GM23338 (cell line): ENCODE results near the gene RPL26. TPM values are rescaled to one million over a fixed set of nuclear protein-coding genes. Genes with fewer than 3 reads are reported as not detected.

Experiments
- ATAC-seq: fragments of 200-7000 bp; cut with Tn5 transposase; 3 replicates; pipeline ENCODE4 v1.9.1; 2020
- DNase-seq: peaks from one replicate; pipeline ENCODE4 v3.0.0-alpha.2; 2015; ENCODE audit warnings: low spot score
- H2AFZ ChIP-seq: fragments of 200-600 bp; sonication (generic); 2 replicates; pipeline ENCODE4 v1.8.0; 2016; ENCODE audit warnings: antibody characterized with exemption, mild to moderate bottlenecking, moderate library complexity
- H3F3A ChIP-seq: fragments of 200-600 bp; sonication (generic); replicated peaks from 2 replicates; pipeline ENCODE4 v1.8.0; 2017; ENCODE audit warnings: antibody characterized with exemption, mixed run types, low read depth
- H3K27ac ChIP-seq: fragments of 200-600 bp; sonication (generic); 2 replicates; pipeline ENCODE4 v1.6.1; 2016; ENCODE audit warnings: low read depth
- H3K27me3 ChIP-seq: fragments of 200-600 bp; sonication (generic); 2 replicates; pipeline ENCODE4 v1.8.0; 2016; ENCODE audit warnings: mild to moderate bottlenecking, mixed run types, moderate library complexity; ENCODE audit not compliant: insufficient read depth
- H3K36me3 ChIP-seq: fragments of 200-600 bp; sonication (generic); 2 replicates; pipeline ENCODE4 v1.8.0; 2016; ENCODE audit warnings: mild to moderate bottlenecking; ENCODE audit not compliant: insufficient read depth
- H3K4me1 ChIP-seq: fragments of 200-600 bp; sonication (generic); 2 replicates; pipeline ENCODE4 v1.8.0; 2016; ENCODE audit warnings: mild to moderate bottlenecking, moderate library complexity; ENCODE audit not compliant: insufficient read depth
- H3K4me2 ChIP-seq: fragments of 200-600 bp; sonication (generic); 2 replicates; pipeline ENCODE4 v1.7.1; 2017; ENCODE audit warnings: mixed run types
- H3K4me3 ChIP-seq: fragments of 200-600 bp; sonication (generic); 2 replicates; pipeline ENCODE4 v1.6.1; 2016; ENCODE audit warnings: mixed run types
- H3K79me2 ChIP-seq: fragments of 200-600 bp; sonication (generic); replicated peaks from 2 replicates; pipeline ENCODE4 v1.8.0; 2017; ENCODE audit warnings: mild to moderate bottlenecking; ENCODE audit not compliant: insufficient read depth
- H3K9me2 ChIP-seq: fragments of 200-600 bp; sonication (generic); 2 replicates; pipeline ENCODE4 v1.8.0; 2017; ENCODE audit not compliant: insufficient read depth
- H4K20me1 ChIP-seq: fragments of 200-600 bp; sonication (generic); replicated peaks from 2 replicates; pipeline ENCODE4 v1.8.0; 2017; ENCODE audit warnings: mild to moderate bottlenecking; ENCODE audit not compliant: insufficient read depth
- H3K27ac Mint-ChIP-seq: 2 replicates; pipeline ENCODE4 v1.8.0; 2020; ENCODE audit warnings: inconsistent platforms, mild to moderate bottlenecking, moderate library complexity, mixed read lengths
- H3K27me3 Mint-ChIP-seq: 3 replicates; pipeline ENCODE4 v1.8.0; 2022; ENCODE audit warnings: low read depth, mild to moderate bottlenecking, moderate library complexity, mixed read lengths, inconsistent platforms; ENCODE audit not compliant: insufficient read depth, poor library complexity
- H3K36me3 Mint-ChIP-seq: 3 replicates; pipeline ENCODE4 v1.8.0; 2021; ENCODE audit warnings: low read depth, mild to moderate bottlenecking, inconsistent platforms, moderate library complexity, mixed read lengths
- H3K4me1 Mint-ChIP-seq: 3 replicates; pipeline ENCODE4 v1.8.0; 2020; ENCODE audit warnings: mild to moderate bottlenecking, inconsistent platforms, mixed read lengths
- H3K4me3 Mint-ChIP-seq: 3 replicates; pipeline ENCODE4 v1.8.0; 2021; ENCODE audit warnings: moderate library complexity, mild to moderate bottlenecking, inconsistent platforms, mixed read lengths
- H3K9me3 Mint-ChIP-seq: 3 replicates; pipeline ENCODE4 v1.8.0; 2020; ENCODE audit warnings: moderate library complexity, mild to moderate bottlenecking, inconsistent platforms, mixed read lengths
- CTCF ChIP-seq, 2 experiments: fragments of 200-600 bp in 1 of 2; sonication (generic) in 1 of 2; conservative IDR thresholded peaks; 2 replicates each; pipeline versions ENCODE4 v1.5.1 to v1.6.1; 2016 to 2017; ENCODE audit warnings: antibody characterized with exemption in 2 of 2, low read depth in 2 of 2, mild to moderate bottlenecking in 2 of 2, moderate library complexity in 1 of 2
- EZH2 ChIP-seq: fragments of 200-600 bp; sonication (generic); IDR thresholded peaks from one replicate; pipeline ENCODE4 v1.8.0; 2017; ENCODE audit warnings: antibody characterized with exemption, mild to moderate bottlenecking, low read depth; ENCODE audit not compliant: unreplicated experiment
- EZH2phosphoT487 ChIP-seq: fragments of 200-600 bp; sonication (generic); IDR thresholded peaks from one replicate; pipeline ENCODE4 v1.8.1; 2018; ENCODE audit warnings: antibody characterized with exemption; ENCODE audit not compliant: unreplicated experiment
- JUNB ChIP-seq: IDR thresholded peaks from one replicate; pipeline ENCODE4 v1.6.1; 2016; ENCODE audit warnings: antibody characterized with exemption; ENCODE audit not compliant: unreplicated experiment
- POLR2AphosphoS5 ChIP-seq: IDR thresholded peaks from 2 replicates; pipeline ENCODE4 v1.6.1; 2016; ENCODE audit warnings: antibody characterized with exemption, low read depth
- REST ChIP-seq: IDR thresholded peaks from one replicate; pipeline ENCODE4 v1.6.1; 2018; ENCODE audit warnings: antibody characterized with exemption; ENCODE audit not compliant: unreplicated experiment
- ZNF462 ChIP-seq: fragments of 250-450 bp; sonication (Bioruptor Pico); IDR thresholded peaks from 2 replicates; pipeline ENCODE4 v1.5.0; 2020; ENCODE audit warnings: mild to moderate bottlenecking, moderate library complexity
- polyA plus RNA-seq: library from polyadenylated mRNA; unstranded; fragments of >200 nt; fragmentation: Nextera tagmentation; extraction: Ambion mirVana; gene quantifications from 2 replicates; pipeline ENCODE4 v1.2.1, GENCODE V29; 2016
- total RNA-seq: library from RNA; depleted of rRNA; stranded (reverse); fragments of >200 nt; shearing (Covaris generic); gene quantifications from 2 replicates; pipeline ENCODE4 v1.2.3, GENCODE V29; 2014

The RPL26 gene
- total and polyA plus RNA-seq, 2 experiments from 2014 or later: 2,274 to 3,158 TPM

GRCh38 chr17:8420041-8420934 is 37.3 kb upstream of the RPL26 start:
- Histone ChIP-seq H2AFZ (no peak overlapping the region), H3K27ac (no peak overlapping the region), H3K27me3 (no peaks in the 10 kb centered on the region), H3K36me3 (no peaks in the 10 kb centered on the region), H3K9me2 (no peaks in the 10 kb centered on the region), H3K79me2 (no peaks in the 10 kb centered on the region), H3F3A (no peaks in the 10 kb centered on the region), H3K4me2 (no peak overlapping the region), H4K20me1 (no peaks in the 10 kb centered on the region), H3K4me3 (no peak overlapping the region), H3K4me1 (no peaks in the 10 kb centered on the region)
- H3K36me3 Mint-ChIP-seq: no peaks in the 10 kb centered on the region
- TF ChIP-seq REST (no peak), EZH2phosphoT487 (no peak), POLR2AphosphoS5 (no peak), ZNF462 (CRISPR knock-in tag) (no peak), JUNB (no peak), CTCF (conservative IDR thresholded peaks at IDR 0.05; ENCODE audit: low read depth in 2 of 2) (no peak), EZH2 (no peak)
- H3K4me1 Mint-ChIP-seq: no peaks in the 10 kb centered on the region
- DNase-seq: no peak
- no peak overlapping the region for H3K4me3 Mint-ChIP-seq
- no peaks in the 10 kb centered on the region for H3K9me3 Mint-ChIP-seq
- no peak for ATAC-seq
- H3K27me3 Mint-ChIP-seq: no peaks in the 10 kb centered on the region
- H3K27ac Mint-ChIP-seq: no peak overlapping the region
